ENCODE measurements around the gene LRP6. TPM values are rescaled to one million over a fixed set of nuclear protein-coding genes. Genes with fewer than 3 reads are reported as not detected.

The LRP6 gene
- total RNA-seq, 1 experiment from 2014 or later, result 62.4 TPM

- H4K20me1 ChIP-seq (ENCODE audit: control insufficient read depth, insufficient read depth, insufficient read length), result no peaks in the 10 kb centered on the region
- H2BK5ac ChIP-seq (ENCODE audit: insufficient read length, low read length), result no peak overlapping the region
- H3K9ac ChIP-seq (ENCODE audit: extremely low read depth, insufficient read length, low read length), result no peak overlapping the region
- Mint-ChIP-seq H3K27me3 (ENCODE audit: low read depth) (no peaks in the 10 kb centered on the region), H3K36me3 (ENCODE audit: insufficient read depth in 1 of 3, low read depth in 3 of 3) (0 out of 7 replicates have a peak, but pooled peaks cover 0 to 3% (median 2%) of the 10 kb centered on the region in 3 experiments), H3K27ac (peak overlapping the region in 2 of 3 experiments; percentile 7 to 70; a peak in 1 of 7 replicates), H3K9me3 (no peaks in the 10 kb centered on the region), H3K4me3 (no peak overlapping the region), H3K4me1 (peaks cover 27 to 28% of the 10 kb centered on the region in 2 experiments)
- no peak overlapping the region for H4K91ac ChIP-seq (ENCODE audit: insufficient read length, low read depth, low read length)
- H3K79me2 ChIP-seq (ENCODE audit: insufficient read depth, low read length), result peaks cover 10% of the 10 kb centered on the region; the same call in 1 of the 2 replicates
- no peak overlapping the region for H2BK15ac ChIP-seq (ENCODE audit: low read depth, low read length)
- no peak overlapping the region for H3K14ac ChIP-seq (ENCODE audit: insufficient read depth, low read length)
- H2AFZ ChIP-seq (ENCODE audit: low read length), result no peak overlapping the region
- no peak overlapping the region for H2BK120ac ChIP-seq (ENCODE audit: low read depth, low read length, poor library complexity, severe bottlenecking)
- no peaks in the 10 kb centered on the region for H3K79me1 ChIP-seq (ENCODE audit: insufficient read depth, low read depth, low read length, poor library complexity, severe bottlenecking)
- no peak overlapping the region for H3K56ac ChIP-seq (ENCODE audit: insufficient read length, low read depth, low read length)
- H3K27ac ChIP-seq (ENCODE audit: insufficient read length, low read depth, low read length), result no peak overlapping the region
- no peaks in the 10 kb centered on the region for H3K4me1 ChIP-seq (ENCODE audit: insufficient read depth, low read length)
- no CpG with 5 or more reads among the region's 6 CpGs for WGBS (ENCODE audit: extremely low coverage, insufficient read length, low lambda C conversion rate)
- no peak overlapping the region for H3T11ph ChIP-seq (ENCODE audit: low read length)
- H2AK5ac ChIP-seq (ENCODE audit: insufficient read length, low read length), result no peak overlapping the region
- no peaks in the 10 kb centered on the region for H3K27me3 ChIP-seq (ENCODE audit: insufficient read depth, low read length)
- no peak overlapping the region for H3K4me2 ChIP-seq (ENCODE audit: insufficient read depth, insufficient read length, low read length)
- H4K5ac ChIP-seq (ENCODE audit: insufficient read length, low read depth, low read length), result no peak overlapping the region
- H3K23ac ChIP-seq (ENCODE audit: insufficient read length, low read depth, low read length), result no peak overlapping the region
- H3K9me3 ChIP-seq (ENCODE audit: control insufficient read depth, low read depth, low read length), result no peaks in the 10 kb centered on the region
- no peak overlapping the region for H2BK12ac ChIP-seq (ENCODE audit: insufficient read length, low read depth, low read length)
- no peak overlapping the region for H4K8ac ChIP-seq (replicated peaks; ENCODE audit: insufficient read length, low read depth, low read length)
- H2BK20ac ChIP-seq (ENCODE audit: low read depth, low read length, poor library complexity, severe bottlenecking), result no peak overlapping the region
- TF ChIP-seq CTCF (conservative IDR thresholded peaks at IDR 0.05), result no peak
- DNase-seq, result no peak
- H3K23me2 ChIP-seq (ENCODE audit: insufficient read length, low read depth, low read length, poor library complexity, severe bottlenecking), result peaks cover 13% of the 10 kb centered on the region
- no peak overlapping the region for H3K4ac ChIP-seq (ENCODE audit: low read depth, low read length)
- H3K18ac ChIP-seq (ENCODE audit: insufficient read length, low read depth, low read length), result no peak overlapping the region
These were observed 3.4 kb upstream of the LRP6 start for GRCh38 chr12:12270226-12270625.
